HG03159 (cell line): ENCODE measurements around the gene TTLL6.

Experiments used
- ATAC-seq: cut with Tn5 transposase; IDR thresholded peaks from one replicate; pipeline ENCODE4 v1.9.1; 2021; ENCODE audit warnings: mild to moderate bottlenecking, moderate library complexity; ENCODE audit not compliant: unreplicated experiment

Gene TTLL6

DNA sequence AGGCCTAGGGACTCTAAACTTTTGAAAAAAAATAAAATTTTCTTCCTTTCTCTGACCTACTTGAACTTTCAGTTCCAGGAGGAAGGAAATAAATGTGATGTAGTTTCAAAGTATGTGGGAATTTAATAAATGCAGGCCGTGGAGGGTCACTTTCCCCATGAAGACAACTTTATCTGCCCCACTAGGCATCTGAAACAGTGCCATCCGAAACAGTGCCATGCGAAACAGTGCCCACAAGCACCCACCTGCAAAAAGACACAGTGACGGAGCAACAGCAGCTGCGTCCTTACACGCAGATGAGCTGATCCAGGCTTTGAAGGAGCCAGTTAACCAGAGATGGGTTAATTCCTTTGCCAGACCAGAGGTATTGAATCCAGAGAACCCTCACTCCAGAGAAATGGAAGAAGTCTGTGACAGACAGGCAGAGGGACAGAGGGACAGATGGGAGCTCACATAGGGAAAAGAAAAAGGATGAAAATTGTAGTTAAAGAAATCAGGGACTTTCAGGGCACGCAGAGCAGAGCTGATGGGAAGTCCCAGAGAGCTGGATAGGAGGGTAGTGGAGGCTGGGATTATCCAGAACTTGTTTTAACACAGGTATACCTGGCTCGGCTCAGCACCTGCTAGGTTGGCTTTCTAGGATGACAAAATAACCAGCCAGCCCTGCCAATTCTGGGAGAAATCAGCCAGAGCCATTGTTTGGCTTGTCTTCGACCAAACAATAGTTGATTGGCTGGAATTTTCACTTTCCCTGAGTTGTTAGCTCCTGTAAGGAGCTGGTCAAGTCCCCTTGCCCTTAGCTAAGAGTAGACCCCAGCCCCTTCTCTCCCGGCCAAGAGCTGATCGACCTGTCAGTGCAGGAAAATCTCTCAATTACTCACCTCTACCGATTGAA is 71.4 kb downstream of the TTLL6 start:
- ATAC-seq = no peak

DNA sequence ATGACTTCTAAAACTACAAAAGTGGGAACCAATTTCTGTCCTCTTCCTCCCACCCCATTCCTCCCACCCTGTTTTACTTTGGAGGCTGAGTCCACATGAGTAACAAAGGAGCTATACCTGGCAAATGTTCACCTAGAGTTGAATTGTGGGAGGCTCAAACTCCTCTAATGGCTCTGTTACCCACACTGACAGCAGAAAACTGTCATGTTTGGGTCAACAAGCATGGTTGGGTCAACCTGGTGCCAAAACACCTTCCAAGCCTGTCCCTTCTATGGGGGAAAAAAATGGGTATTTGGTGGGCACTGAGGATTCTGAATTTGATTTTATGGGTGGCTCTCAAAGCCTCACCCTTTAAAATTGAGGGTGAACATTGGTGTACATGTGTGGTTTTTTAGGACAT is 76.5 kb downstream of the TTLL6 start:
- ATAC-seq = no peak

DNA sequence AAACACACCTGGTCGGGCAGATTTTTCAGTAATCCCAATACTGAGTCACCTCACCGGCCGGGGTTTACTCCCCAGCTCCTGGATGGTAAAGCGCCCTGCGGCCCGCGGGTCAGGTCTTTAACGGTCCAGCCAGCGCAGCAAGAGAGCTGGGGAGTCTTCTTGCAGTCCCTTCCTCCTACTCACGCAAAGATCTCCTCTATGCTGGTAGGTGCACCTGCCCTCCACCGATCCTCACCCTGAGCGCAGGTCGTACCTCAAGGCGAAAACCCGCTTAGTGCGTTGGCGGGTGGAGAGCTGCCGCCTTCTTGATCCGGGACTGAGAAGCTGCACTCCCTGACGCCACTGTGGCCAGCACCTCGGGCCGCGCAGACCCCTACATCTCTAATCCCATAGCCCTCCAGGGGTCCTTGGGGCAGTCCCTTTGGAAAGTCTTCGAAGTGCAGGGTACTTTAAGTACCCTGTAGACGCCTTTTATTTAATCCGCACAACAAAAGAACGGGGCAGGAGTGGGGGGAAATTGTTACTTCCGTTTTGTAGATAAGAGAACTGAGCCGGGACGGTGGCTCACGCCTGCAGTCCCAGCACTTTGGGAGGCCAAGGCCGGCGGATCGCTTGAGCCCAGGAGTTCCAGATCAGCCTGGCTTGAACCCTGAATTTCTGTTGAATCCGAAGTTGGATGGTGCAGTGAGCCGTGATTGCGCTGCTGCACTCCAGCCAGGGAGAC is 78.1 kb downstream of the TTLL6 start:
- no peak for ATAC-seq

DNA sequence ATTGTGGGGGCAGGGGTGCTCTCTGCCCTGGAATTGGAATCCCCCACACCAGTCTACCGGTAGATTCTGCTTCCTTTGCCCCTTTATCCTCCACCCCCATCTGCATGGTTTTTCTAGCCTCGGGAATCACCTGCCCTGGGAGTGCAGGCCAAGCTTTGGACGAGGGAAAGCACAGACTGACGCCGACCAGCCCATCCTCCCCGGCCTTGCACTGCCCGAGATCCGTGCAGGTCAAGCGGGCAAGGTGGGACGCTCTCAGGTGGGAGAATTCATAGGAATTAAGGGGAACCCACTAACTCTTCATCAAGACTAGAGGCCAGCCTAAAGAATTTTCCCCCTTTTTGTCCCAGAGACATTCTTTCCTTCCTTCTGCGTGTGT is 78.6 kb downstream of the TTLL6 start:
- ATAC-seq = no peak

DNA sequence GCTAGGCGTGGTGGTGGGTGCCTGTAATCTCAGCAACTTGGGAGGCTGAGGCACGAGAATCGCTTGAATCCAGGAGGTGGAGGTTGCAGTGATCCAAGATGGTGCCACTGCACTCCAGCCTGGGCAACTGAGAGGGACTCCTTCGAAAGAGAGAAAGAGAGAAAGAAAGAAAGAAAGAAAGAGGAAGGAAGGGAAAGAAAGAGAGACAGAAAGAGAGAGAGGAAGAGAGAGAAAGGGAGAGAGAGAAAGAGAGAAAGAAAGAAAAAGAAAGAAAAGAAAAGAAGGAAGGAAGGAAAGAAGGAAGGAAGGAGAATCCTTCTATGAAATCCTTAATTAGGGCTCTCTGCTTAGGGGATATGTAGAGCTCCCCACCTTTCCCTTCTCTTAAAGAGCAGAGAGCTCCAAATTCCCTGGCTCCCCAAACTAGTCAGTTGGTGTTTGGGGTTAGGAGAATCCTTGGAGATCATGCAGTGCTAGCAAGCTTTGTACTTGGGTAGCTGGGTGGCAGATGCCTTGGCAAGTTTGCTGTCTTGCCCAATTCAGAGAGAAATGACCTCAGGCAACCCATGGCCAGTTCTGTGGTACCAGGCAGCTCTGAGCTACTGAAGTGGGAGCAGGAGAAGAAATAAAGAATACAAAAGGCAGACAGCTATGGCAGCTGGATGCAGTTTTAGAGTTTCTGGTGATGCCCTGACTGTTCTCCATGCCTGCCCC is 79.5 kb downstream of the TTLL6 start:
- ATAC-seq = no peak

DNA sequence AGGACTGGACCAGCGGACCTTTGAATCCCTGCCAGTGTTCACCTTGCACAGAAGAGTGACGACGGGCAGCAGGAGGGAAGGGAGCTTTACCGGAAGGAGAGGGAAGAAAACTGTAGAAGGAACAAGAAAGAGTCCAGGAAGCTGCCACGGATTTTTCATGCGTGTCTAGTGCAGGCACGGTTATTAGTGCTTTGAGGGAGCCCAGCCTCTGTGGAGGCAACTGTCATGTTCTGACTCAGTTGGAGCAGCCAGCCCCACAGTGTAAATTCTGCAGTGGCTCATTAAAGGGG is 82.0 kb downstream of the TTLL6 start:
- no peak for ATAC-seq

DNA sequence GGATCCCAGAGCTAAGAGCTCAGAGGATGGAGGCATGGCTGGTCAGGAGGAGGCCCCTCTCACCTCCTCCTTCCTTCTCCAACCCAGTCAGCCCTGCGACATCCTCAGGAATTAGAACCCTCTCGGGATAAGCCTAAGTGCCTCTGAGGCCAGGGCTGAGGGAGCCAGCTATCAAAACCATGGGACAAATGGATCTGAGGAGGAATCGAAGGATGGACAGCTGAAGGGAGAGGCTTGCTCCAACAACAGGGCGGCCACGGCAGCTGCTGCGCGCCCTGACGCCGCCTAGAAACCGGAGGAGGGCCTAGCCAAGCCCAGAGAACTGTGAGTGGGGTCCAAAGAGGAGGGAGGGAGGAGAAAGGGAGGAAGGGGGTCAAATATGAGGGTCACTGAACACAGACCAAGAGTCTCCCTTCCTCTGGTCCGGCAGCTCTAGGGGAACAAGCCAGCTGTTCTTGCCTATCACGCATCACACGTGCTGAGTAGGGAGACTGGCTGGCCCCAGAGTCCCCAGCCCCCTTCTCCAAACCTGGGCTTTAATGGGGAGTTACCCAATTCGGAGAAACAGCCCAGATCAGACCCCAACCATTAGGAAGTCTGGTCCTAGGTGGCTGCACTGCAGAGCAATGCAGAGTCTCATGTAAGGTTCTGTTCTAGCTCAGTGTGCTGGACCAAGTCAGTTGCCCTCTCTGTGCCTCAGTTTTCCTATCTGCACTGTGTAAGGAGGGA is 82.5 kb downstream of the TTLL6 start:
- ATAC-seq = no peak

DNA sequence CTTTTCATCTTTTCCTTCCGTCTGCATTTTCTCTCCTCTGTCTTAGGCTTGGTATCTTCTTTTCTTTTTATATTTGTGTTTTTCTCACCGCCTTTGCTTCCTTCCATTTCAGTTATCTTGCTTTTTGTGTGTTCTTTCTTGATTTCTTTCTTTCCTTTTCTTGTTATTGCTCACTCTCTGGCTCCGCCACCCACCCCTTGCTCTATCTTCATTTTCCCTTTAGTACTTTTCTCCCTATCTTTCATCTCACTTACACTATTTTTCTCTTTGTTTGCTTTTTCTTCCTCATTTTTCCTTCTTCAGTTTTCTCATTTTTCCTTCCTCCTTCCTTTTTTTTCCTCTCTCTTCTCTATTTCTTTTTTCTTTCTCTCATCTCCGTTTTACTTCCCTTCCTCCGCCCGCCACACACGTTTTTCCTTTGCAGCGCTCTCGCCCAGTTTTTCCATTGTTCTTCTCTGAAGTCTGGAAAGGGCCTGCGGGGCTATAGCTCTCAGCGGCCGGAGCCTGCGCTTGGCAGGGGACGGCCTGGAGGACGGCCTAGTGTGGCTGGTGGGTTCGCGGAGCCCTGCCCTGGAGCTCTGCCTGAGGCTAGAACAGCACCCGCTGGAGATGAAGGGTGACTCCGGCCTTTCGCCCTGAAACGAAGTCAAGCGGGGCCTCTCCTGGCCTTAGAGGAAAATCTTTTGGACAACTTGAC is 83.2 kb downstream of the TTLL6 start:
- ATAC-seq = no peak

DNA sequence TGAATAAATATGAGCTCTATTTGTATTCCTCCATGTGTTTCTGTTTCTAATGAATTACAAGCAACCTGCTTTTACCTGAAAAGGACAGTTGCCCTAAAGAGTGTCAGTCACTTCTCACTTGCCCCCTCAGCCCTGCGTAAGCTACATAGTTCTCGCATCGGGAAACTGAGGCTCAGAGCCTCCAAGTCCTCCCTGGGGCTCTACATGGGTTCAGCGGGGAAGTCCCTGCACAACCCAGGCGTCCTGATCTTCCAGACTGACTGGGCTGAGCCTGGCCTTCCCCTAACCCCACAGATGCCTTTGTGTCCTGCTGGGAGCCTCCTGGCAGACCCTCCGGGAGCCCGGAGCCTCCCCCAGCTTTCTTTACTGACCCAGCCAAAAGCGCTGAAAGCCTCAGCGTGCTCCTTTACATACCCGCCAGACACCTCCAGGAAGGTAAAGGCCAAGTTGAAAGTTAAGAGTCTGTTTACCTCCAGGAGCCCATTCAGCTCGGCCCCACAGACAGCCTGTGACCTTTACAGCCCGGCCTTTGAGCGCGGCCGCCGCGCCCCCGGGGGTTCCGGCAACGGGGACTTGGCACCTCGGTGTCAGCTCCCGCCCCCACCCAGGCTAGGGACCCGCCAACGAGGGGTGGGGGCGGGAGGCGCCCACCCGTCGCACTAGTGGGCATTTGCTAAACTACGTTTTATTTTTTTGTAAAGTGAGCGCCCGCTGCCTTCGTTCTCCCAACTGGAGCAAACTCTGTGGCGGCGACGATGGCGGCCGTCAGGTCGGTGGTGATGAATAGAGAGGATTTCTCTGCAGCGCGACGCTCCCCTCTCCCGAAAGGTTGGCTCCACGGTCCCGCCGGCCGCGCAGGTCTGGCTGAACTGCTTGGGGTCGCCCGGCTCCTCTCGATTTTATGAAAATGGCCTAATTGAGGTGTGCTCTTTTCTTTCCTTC is 84.1 kb downstream of the TTLL6 start:
- no peak for ATAC-seq

DNA sequence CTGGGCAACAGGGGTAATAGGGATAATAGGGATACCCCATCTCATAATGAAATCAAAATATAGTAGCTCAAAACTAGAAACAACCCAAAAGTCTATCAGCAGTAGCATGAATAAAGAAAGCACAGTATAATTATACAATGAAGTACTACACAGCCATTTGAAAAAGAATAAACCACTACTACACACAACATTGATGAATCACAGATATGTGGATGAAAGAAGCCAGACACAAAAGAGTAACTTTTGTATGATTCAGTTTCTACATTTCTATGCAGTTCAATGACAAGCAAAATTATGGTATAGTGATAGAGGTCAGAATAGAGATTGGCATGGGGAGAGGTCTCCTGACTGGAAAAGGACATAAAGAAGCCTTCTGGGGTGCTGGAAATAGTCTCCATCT is 85.7 kb downstream of the TTLL6 start:
- no peak for ATAC-seq

DNA sequence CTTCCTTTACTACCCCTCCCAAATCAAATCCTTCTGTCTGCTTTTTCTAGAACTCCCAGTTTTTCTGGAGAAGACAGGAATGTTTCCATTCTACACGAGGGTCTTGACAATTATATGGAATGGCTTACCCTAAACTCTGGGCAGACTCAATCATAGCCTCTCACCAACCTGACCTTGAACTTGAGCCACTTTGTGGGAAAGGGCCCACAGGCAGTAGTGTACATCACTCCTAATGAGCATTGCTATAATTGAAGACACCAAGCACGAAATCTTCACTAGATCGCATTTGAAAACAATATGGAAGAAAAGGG is 86.8 kb downstream of the TTLL6 start:
- no peak for ATAC-seq

DNA sequence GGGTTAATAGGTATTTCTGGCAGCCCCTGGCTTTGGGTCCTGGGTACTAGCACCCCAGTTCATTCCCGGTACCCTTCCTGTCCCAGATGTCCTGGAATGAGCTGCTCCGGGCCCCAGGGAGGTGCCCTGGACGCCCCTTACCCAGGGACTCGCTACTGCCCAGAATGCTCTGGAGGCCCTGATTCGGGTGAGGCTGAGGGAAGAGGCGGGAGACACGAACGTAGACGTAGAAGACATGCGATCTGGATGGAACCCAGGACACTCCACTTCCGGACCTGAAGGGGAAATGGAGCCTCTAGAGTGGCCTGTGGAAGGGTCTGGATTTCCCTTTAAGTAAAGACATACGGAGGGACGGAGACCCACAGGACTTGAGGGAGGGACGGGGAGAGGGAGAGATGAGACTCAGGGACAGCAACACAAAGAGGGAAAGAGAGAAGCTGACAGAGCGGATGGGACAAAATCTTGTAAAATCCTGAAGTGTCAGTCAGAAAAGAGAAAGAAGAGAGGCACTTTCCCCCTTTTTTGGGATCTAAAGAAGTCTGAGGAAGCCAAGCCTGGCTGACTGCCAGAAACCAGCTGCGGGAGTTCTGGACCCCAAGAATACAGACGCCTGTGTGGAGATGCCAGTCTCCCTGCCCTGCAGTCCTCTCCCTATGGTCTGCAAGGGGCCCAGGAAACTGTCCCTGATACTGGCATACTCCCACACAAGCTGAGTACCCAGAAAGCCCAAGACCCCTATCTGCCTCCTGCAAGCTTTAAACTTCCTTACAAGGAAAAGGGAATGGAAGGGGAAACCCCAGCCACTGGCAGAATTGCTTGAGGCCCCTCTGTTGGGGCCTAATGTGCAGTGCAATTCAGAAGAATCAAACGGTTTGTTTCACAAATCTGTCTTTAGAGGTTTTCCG is 87.4 kb downstream of the TTLL6 start:
- no peak for ATAC-seq

DNA sequence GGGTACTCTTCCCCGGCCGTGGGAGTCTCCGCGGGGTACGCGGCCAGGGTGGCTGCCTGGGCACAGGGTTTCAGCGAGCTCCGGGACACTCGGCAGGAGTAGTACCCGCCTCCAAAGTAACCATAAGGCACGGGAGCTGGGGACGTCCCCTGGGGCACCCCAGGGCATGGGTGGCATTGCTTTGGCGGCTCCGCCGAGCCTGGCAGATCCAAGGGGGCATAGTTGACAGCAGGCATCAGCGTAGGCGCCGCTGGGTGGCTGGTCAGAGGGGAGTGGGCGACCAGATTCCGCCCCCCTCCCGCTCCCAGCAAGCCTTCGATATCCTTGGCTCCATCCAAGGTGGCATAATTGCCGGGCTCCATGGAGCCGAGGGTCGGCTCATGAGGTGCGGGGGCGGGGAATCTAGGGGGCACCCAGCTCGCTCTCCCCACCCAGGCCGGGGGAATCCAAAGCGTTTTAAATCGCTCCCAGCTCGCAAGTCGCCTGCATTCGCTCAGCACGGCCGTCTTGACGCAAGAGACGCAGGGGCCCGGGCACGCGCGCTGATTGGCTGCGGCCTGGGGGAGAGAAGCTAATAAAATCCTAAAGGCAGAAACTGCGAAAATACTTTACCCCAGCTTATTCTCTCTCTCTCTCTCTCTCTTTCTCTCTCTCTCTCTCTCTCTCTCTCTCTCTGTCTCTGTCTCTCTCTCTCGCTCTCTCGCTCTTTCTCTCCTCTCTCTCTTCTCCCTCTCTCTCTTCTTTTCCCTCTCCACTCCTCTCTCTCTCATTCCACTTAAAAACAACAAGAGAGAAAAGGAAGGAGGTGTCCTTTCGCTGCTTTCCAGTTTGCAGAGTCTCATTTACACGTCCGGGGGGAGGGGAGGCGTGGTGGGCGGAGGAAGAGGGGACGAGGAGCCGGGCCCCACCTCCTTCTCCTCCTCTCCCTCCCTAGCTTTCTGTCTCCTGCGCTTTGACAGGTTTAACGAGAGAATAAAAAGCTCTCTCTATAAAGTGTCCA is 88.5 kb downstream of the TTLL6 start, which contains the start of gene HOXB13:
TSS of gene HOXB13 (minus strand) at position 519 of the 1,000 bp plus-strand sequence. CDS start at position 362, 157 bp downstream.
- ATAC-seq = no peak

DNA sequence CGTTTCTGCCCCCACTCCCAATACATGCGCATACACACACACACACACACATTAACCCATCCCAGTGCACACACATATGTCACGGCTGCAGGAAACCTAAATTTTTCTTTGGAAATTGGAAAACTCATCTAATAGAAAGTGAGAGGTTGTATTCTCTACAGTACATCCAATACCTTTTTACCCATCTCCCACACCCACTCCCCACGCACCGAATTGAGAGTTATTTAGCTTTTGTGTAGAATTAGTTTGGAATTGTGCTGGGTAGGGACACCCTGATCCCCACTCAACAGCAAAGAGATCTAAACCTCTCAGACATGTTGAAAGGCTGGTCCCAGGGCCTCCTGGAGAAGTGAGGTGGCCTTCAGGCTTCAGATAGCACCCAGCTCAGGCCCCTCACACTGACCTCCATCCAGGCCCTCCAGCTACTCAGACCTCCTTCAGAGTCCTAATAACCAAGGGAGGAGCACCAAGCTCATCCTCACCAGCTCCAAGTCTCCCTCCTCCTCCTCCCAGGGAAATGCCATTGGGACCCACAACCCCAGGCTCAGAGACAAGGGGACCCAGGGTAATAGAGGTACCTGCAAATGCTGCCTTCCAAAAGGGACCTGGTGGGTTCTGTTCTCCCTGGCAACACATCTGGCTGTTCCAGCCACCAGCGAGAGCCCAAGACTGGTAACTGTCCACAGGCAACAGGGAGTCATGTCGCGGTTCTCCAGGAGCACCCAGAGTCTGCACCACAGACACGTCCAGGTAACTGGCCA is 89.4 kb downstream of the TTLL6 start:
- ATAC-seq = no peak

DNA sequence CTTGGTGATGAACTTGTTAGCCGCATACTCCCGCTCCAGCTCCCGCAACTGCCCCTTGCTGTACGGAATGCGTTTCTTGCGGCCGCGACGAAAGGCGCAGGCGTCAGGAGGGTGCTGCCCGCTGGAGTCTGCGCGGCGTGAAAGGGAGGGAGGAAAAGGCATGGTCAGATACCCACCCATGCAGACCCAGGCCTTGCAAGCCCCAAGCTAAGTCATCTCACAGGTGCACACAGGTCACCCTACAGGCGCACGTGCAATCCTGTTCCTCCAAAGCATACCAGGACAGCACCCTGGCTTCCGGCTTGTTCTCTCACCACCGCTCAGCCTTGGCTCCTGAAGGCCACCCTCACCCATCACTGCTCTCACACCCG is 90.1 kb downstream of the TTLL6 start:
- no peak for ATAC-seq

DNA sequence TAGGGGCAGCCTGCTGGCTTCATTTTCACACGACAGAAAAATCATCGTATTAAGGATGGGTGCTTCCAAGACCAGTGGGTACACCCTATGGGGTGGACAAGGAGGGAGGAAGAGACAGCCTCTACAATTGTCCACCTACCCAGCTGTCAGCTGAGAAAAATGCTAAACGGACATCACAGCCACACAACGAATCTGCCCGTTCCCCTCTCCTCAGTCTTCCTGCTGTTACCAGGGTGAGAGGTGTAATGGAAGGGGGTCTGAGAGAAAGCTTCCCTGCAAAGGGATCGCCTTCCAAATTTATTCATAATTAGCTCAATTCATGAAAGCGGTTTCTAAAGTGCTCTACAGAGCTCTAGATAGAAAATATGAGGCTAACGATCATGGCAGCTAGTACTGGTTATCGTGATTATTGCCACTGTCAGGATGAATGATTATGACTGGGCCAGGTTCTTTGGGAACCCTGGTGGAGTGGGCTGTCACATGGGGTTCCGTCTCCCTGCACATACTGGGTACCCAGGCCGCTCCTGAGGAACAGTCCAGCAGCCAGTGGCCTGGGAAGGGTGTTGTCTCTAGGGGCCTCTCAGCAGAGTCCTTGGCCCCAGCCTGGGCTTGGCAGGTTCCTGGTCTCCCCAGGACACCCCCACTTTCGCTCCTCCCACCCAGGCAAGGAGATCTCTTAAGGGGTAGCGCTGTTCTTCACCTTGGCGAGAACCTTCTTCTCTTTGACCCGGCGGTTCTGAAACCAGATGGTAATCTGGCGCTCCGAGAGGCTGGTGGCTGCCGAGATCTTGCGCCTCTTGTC is 90.7 kb downstream of the TTLL6 start:
- ATAC-seq = no peak
